GM18517 (cell line): ENCODE data around the gene SLC15A1.
A peak's percentile ranks its signal among the peaks of the same experiment; 100 is the strongest.
"Not testable (repeated sequence)": the region's sequence is repeated elsewhere in the genome, so short reads cannot be mapped to it uniquely, and the experiment has no call there.

ENCODE experiments used
- ATAC-seq: cut with Tn5 transposase; IDR thresholded peaks from one replicate; pipeline ENCODE4 v1.9.1; 2021; ENCODE audit warnings: mild to moderate bottlenecking, moderate library complexity; ENCODE audit not compliant: unreplicated experiment

Gene SLC15A1

GRCh38 chr13:98664924-98665637 is 87.4 kb downstream of the SLC15A1 start:
- no peak for ATAC-seq

- no peak for ATAC-seq
Measured at GRCh38 chr13:98664510-98664909, 88.0 kb downstream of the SLC15A1 start.

GRCh38 chr13:98664047-98664446 is 88.4 kb downstream of the SLC15A1 start:
- ATAC-seq = no peak

- ATAC-seq = no peak
Measured at GRCh38 chr13:98658131-98658530, 94.3 kb downstream of the SLC15A1 start.

GRCh38 chr13:98657506-98658085 is 94.9 kb downstream of the SLC15A1 start:
- ATAC-seq = no peak

- no peak for ATAC-seq
Measured at GRCh38 chr13:98656223-98656622, 96.2 kb downstream of the SLC15A1 start.

GRCh38 chr13:98653463-98653985 is 98.9 kb downstream of the SLC15A1 start:
- peak; percentile 95 for ATAC-seq

GRCh38 chr13:98652721-98653462 is 99.6 kb downstream of the SLC15A1 start:
- peak; percentile 18 for ATAC-seq

GRCh38 chr13:98652276-98652675 is 100.2 kb downstream of the SLC15A1 start:
- no peak for ATAC-seq

GRCh38 chr13:98651744-98652143 is 100.7 kb downstream of the SLC15A1 start:
- ATAC-seq = no peak

GRCh38 chr13:98650396-98651107 is 101.9 kb downstream of the SLC15A1 start:
- no peak for ATAC-seq

- no peak for ATAC-seq
Measured at GRCh38 chr13:98649861-98650260, 102.6 kb downstream of the SLC15A1 start.

GRCh38 chr13:98648686-98649085 is 103.8 kb downstream of the SLC15A1 start:
- no peak for ATAC-seq

- no peak for ATAC-seq
Measured at GRCh38 chr13:98648141-98648540, 104.3 kb downstream of the SLC15A1 start.

- ATAC-seq = no peak
Measured at GRCh38 chr13:98647121-98647520, 105.4 kb downstream of the SLC15A1 start.

GRCh38 chr13:98643479-98643878 is 109.0 kb downstream of the SLC15A1 start:
- ATAC-seq = no peak

GRCh38 chr13:98641075-98641474 is 111.4 kb downstream of the SLC15A1 start:
- no peak for ATAC-seq

- not testable (repeated sequence) for ATAC-seq
Measured at GRCh38 chr13:98639785-98640184, 112.7 kb downstream of the SLC15A1 start.

- ATAC-seq = not testable (repeated sequence)
Measured at GRCh38 chr13:98638352-98638751, 114.1 kb downstream of the SLC15A1 start.
